HepG2 (cell line): Measurements from ENCODE around the gene SEZ6. TPM values are rescaled to one million over a fixed set of nuclear protein-coding genes. Genes with fewer than 3 reads are reported as not detected.

Experiments
- ARID2 ChIP-seq: sonication (generic); formaldehyde crosslinking; IDR thresholded peaks from 2 replicates; pipeline ENCODE4 v1.8.1; 2022; ENCODE audit warnings: mild to moderate bottlenecking, missing genetic modification reagents, borderline replicate concordance
- ATF1 ChIP-seq: IDR thresholded peaks from 2 replicates; pipeline ENCODE4 v1.6.1; 2016; ENCODE audit warnings: mild to moderate bottlenecking, control low read depth
- BCL3 ChIP-seq: sonication (generic); formaldehyde crosslinking; IDR thresholded peaks from 2 replicates; pipeline ENCODE4 v1.5.1; 2020; ENCODE audit warnings: mild to moderate bottlenecking, missing genetic modification reagents, moderate library complexity
- CSRNP2 ChIP-seq: sonication (generic); formaldehyde crosslinking; conservative IDR thresholded peaks from 2 replicates; pipeline ENCODE4 v1.8.0; 2022; ENCODE audit warnings: low read depth, missing genetic modification reagents
- FOXP4 ChIP-seq: sonication (generic); formaldehyde crosslinking; IDR thresholded peaks from 2 replicates; pipeline ENCODE4 v1.4.0; 2020; ENCODE audit warnings: missing genetic modification reagents
- GLI4 ChIP-seq: sonication (generic); formaldehyde crosslinking; IDR thresholded peaks from 2 replicates; pipeline ENCODE4 v1.5.1; 2020; ENCODE audit warnings: missing genetic modification reagents, mild to moderate bottlenecking, moderate library complexity, borderline replicate concordance
- GTF2F1 ChIP-seq: fragments of 150-350 bp; IDR thresholded peaks from 2 replicates; pipeline ENCODE4 v1.6.1; 2014; ENCODE audit warnings: low read length
- KDM4B ChIP-seq: sonication (generic); formaldehyde crosslinking; IDR thresholded peaks from 2 replicates; pipeline ENCODE4 v1.4.0; 2020; ENCODE audit warnings: missing genetic modification reagents
- KLF16 ChIP-seq, 2 experiments: sonication (generic) in 1 of 2; formaldehyde crosslinking in 1 of 2; IDR thresholded peaks; 2 replicates each; pipeline versions ENCODE4 v1.6.1 to v1.8.0; 2016 to 2023; ENCODE audit warnings: missing genetic modification reagents in 2 of 2, missing compliant biosample characterization in 1 of 2
- NCOR1 ChIP-seq: fragments of 200-600 bp; sonication (generic); IDR thresholded peaks from 2 replicates; pipeline ENCODE4 v1.7.0; 2017; ENCODE audit warnings: antibody characterized with exemption, low read length, borderline replicate concordance
- NFATC3 ChIP-seq: sonication (generic); formaldehyde crosslinking; IDR thresholded peaks from 2 replicates; pipeline ENCODE4 v1.5.1; 2020; ENCODE audit warnings: mild to moderate bottlenecking, missing genetic modification reagents
- RERE ChIP-seq: IDR thresholded peaks from 2 replicates; pipeline ENCODE4 v1.6.1; 2016; ENCODE audit warnings: low read depth, missing genetic modification reagents, missing compliant biosample characterization
- SMARCE1 ChIP-seq: fragments of 450-650 bp; IDR thresholded peaks from 2 replicates; pipeline ENCODE4 v1.6.1; 2017; ENCODE audit warnings: borderline replicate concordance
- TAF1 ChIP-seq: sonication (generic); formaldehyde crosslinking; IDR thresholded peaks from 2 replicates; pipeline ENCODE4 v1.4.0; 2020; ENCODE audit warnings: missing genetic modification reagents
- ZNF414 ChIP-seq: sonication (generic); formaldehyde crosslinking; IDR thresholded peaks from 2 replicates; pipeline ENCODE4 v1.5.0; 2020; ENCODE audit warnings: missing genetic modification reagents
- ZNF660 ChIP-seq: sonication (generic); formaldehyde crosslinking; IDR thresholded peaks from 2 replicates; pipeline ENCODE4 v1.5.1; 2020; ENCODE audit warnings: mild to moderate bottlenecking, low read depth, missing genetic modification reagents, borderline replicate concordance
- ZNF761 ChIP-seq: sonication (generic); formaldehyde crosslinking; conservative IDR thresholded peaks from 2 replicates; pipeline ENCODE4 v1.4.0; 2020; ENCODE audit warnings: mild to moderate bottlenecking, missing genetic modification reagents
- ZNF780A ChIP-seq: sonication (generic); formaldehyde crosslinking; IDR thresholded peaks from 2 replicates; pipeline ENCODE4 v1.8.0; 2022; ENCODE audit warnings: mild to moderate bottlenecking, missing genetic modification reagents, moderate library complexity
- polyA plus RNA-seq, 8 experiments: library from polyadenylated mRNA; depleted of rRNA in 3 of 8; stranded (reverse) in 7 of 8; unstranded in 1 of 8; fragments of >200 nt; fragmentation: Illumina TruSeq in 4 of 8; extraction: Trizol in 4 of 8; gene quantifications; 2 replicates each; pipeline versions ENCODE4 v1.2.1 to v1.2.3, GENCODE V29; 2011 to 2016; ENCODE audit warnings: low read depth in 4 of 8, missing spikeins in 1 of 8, mixed read lengths in 1 of 8; ENCODE audit not compliant: insufficient read depth in 1 of 8
- total RNA-seq, 5 experiments: library from RNA; depleted of rRNA; stranded (reverse); fragments of >200 nt; fragmentation: Illumina TruSeq; extraction: Trizol; gene quantifications; 2 replicates each; pipeline ENCODE4 v1.2.3, GENCODE V29; 2016; ENCODE audit warnings: low read depth in 1 of 5

Gene SEZ6
- total and polyA plus RNA-seq, 2 of the 13 experiments (the other 11 are each of a cell fraction or from before 2014, with no cell fraction given), result not detected

GRCh38 chr17:29005936-29006511 is at the start of gene SEZ6 (continued):
- 0 out of 2 replicates have a peak, but pooled peaks have one; percentile 28 for TF ChIP-seq TAF1 (CRISPR knock-in tag)
- no peak for TF ChIP-seq SMARCE1
- TF ChIP-seq ATF1 (CRISPR knock-in tag), result no peak
- no peak for TF ChIP-seq ZNF660 (CRISPR knock-in tag)
- peak; percentile 72; the same call in 1 of the 2 replicates for TF ChIP-seq KDM4B
- TF ChIP-seq ARID2 (CRISPR knock-in tag), result no peak
- TF ChIP-seq NFATC3 (CRISPR knock-in tag), result no peak
- no peak for TF ChIP-seq GTF2F1
- TF ChIP-seq NCOR1, result no peak
- peak; percentile 83; the same call in 1 of the 2 replicates for TF ChIP-seq ZNF780A
- TF ChIP-seq KLF16 (CRISPR knock-in tag; IDR thresholded peaks at IDR 0.05), result peak in 1 of 2 experiments; percentile 96; a peak in 2 of 4 replicates
- peak; percentile 77 for TF ChIP-seq BCL3 (CRISPR knock-in tag)
- peak; percentile 74; the same call in 1 of the 2 replicates for TF ChIP-seq ZNF761 (CRISPR knock-in tag)
- peak; percentile 62 for TF ChIP-seq FOXP4
- 0 out of 2 replicates have a peak, but pooled peaks have one; percentile 38 for TF ChIP-seq RERE (CRISPR knock-in tag)
- TF ChIP-seq CSRNP2 (CRISPR knock-in tag), result 0 out of 2 replicates have a peak, but pooled peaks have one; percentile 78
- 0 out of 2 replicates have a peak, but pooled peaks have one; percentile 41 for TF ChIP-seq ZNF414 (CRISPR knock-in tag)
- TF ChIP-seq GLI4 (CRISPR knock-in tag), result peak; percentile 93; the same call in 1 of the 2 replicates
